Retinal pigment epithelial cell (primary cell): ENCODE data around the gene KRT71.

ENCODE experiments used
- DNase-seq: peaks from one replicate; pipeline ENCODE4 v3.0.0-alpha.2; 2010; ENCODE audit warnings: low read depth
- H3K4me3 ChIP-seq: 2 replicates; pipeline ENCODE4 v1.5.1; 2011; ENCODE audit warnings: mild to moderate bottlenecking, low read length, control low read depth, moderate library complexity
- CTCF ChIP-seq: conservative IDR thresholded peaks from 2 replicates; pipeline ENCODE4 v1.5.1; 2011; ENCODE audit warnings: low read depth, low read length, control low read depth, inconsistent platforms

KRT71 gene

GRCh38 chr12:52575948-52576347 lies 23.0 kb upstream of the KRT71 start:
- no peak for TF ChIP-seq CTCF
- no peak for DNase-seq
- H3K4me3 ChIP-seq, result no peak overlapping the region

GRCh38 chr12:52575256-52575655 lies 22.3 kb upstream of the KRT71 start:
- DNase-seq, result no peak
- no peak overlapping the region for H3K4me3 ChIP-seq
- no peak for TF ChIP-seq CTCF

DNA sequence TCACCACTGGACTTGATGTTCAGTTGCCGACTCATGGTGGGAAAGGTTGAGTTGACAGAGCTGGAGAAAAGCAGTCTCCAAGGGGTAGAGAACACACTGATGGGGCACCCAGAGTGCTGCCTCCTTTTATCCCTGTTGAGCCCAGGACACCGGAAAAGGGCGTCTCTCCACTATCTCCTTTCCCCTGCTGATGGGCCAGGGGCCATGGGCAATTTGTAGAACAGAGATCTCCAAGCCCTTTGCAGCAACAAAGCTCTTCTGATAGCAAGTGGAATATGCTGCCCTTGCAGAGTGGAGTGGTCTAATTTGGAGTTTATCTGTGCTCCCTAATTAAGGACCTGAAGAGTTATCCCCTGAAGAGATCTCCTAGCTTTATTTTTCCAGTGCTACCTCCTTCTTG lies 20.8 kb upstream of the KRT71 start, which contains the start of gene KRT74:
KRT74 (minus strand) TSS at position 101 of the 400 bp plus-strand sequence; CDS start at position 35, 66 bp downstream.
- no peak for TF ChIP-seq CTCF
- H3K4me3 ChIP-seq, result no peak within 1 kb of the TSS
- DNase-seq, result no peak

GRCh38 chr12:52573306-52573705 lies 20.4 kb upstream of the KRT71 start:
- H3K4me3 ChIP-seq, result no peak overlapping the region
- no peak for TF ChIP-seq CTCF
- no peak for DNase-seq

DNA sequence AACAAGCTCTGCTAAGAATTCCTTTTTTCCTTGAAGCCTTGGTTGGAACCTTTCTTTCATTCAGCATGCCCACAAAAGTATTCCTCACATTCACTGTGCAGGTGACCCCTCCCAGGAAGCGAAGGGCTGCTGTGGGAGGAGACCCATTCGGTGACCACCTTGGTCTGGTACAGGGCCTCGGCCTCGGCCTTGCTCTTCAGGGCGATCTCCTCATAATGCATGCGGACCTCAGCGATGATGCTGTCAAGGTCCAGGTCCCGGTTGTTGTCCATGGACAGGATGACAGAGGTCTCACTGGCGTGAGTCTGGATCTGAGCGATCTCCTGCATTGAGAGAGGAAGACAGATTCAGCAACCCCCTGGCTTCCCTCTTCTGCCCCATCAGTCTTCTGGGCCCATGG lies 17.6 kb upstream of the KRT71 start:
- DNase-seq, result no peak
- no peak overlapping the region for H3K4me3 ChIP-seq
- no peak for TF ChIP-seq CTCF

DNA sequence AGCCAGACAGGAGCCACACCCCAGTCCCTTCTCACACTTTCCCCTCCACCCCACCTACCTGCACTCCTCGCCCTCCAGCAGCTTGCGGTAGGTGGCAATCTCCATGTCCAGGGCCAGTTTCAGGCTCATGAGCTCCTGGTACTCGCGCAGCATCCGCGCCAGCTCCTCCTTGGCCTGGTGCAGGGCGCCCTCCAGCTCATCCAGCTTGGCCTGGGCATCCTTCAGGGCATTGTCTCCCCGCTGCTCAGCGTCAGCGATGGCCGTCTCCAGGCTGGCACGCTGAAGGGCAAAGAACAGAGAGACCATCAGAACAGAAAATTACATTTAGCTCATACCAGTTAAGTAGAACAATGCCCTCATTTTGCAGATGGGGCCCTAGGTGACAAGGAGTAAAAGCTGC lies 15.2 kb upstream of the KRT71 start:
- TF ChIP-seq CTCF, result no peak
- H3K4me3 ChIP-seq, result no peak overlapping the region
- no peak for DNase-seq

- no peak for DNase-seq
- H3K4me3 ChIP-seq, result no peak overlapping the region
- no peak for TF ChIP-seq CTCF
Measured at GRCh38 chr12:52566847-52567291, 13.9 kb upstream of the KRT71 start.
